Hepatocyte (in vitro differentiated cells): Measurements from ENCODE around the gene SLC14A1.

Experiments used
- EZH2 ChIP-seq: fragments of 200-600 bp; sonication (generic); IDR thresholded peaks from 2 replicates; pipeline ENCODE4 v1.6.1; 2016; ENCODE audit warnings: antibody characterized with exemption, mild to moderate bottlenecking, borderline replicate concordance
- EZH2phosphoT487 ChIP-seq: fragments of 200-600 bp; sonication (generic); IDR thresholded peaks from one replicate; pipeline ENCODE4 v1.6.1; 2018; ENCODE audit warnings: antibody characterized with exemption, mild to moderate bottlenecking, low read depth, moderate library complexity; ENCODE audit not compliant: unreplicated experiment, severe bottlenecking
- TF ChIP-seq, protein P1 (sequence below): fragments of 200-600 bp; sonication (generic); IDR thresholded peaks from 2 replicates; pipeline ENCODE4 v1.5.1; 2016; ENCODE audit warnings: antibody characterized with exemption, mild to moderate bottlenecking; ENCODE audit not compliant: poor library complexity

DNA sequence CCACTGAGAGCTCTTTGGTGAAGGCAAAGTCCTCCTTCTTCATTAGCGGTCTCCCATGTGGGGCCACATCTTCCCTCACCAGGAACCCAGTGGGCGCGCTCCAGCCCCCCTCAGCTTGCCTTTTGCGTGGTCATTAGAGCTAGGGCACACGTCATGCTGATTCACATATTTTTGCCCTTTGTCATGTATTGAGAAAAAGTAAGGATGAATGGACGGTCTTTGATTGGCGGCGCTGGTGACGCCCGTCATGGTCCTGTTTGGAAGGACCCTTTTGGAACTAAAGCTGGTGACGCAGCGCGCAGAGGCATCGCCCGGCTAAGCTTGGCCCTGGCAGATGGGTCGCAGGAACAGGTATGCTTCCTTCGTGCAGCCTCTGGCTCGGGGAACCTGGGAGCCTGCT, 3.1 kb downstream of the SLC14A1 start:
- TF ChIP-seq EZH2phosphoT487 = no peak
- TF ChIP-seq, protein P1, sequence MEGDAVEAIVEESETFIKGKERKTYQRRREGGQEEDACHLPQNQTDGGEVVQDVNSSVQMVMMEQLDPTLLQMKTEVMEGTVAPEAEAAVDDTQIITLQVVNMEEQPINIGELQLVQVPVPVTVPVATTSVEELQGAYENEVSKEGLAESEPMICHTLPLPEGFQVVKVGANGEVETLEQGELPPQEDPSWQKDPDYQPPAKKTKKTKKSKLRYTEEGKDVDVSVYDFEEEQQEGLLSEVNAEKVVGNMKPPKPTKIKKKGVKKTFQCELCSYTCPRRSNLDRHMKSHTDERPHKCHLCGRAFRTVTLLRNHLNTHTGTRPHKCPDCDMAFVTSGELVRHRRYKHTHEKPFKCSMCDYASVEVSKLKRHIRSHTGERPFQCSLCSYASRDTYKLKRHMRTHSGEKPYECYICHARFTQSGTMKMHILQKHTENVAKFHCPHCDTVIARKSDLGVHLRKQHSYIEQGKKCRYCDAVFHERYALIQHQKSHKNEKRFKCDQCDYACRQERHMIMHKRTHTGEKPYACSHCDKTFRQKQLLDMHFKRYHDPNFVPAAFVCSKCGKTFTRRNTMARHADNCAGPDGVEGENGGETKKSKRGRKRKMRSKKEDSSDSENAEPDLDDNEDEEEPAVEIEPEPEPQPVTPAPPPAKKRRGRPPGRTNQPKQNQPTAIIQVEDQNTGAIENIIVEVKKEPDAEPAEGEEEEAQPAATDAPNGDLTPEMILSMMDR = no peak
- TF ChIP-seq EZH2 = no peak
